HS-27A (cell line): Measurements from ENCODE around the gene DNAH14.
"Not testable (repeated sequence)": the region's sequence is repeated elsewhere in the genome, so short reads cannot be mapped to it uniquely, and the experiment has no call there.

ENCODE experiments used
- DNase-seq: peaks from one replicate; pipeline ENCODE4 v3.0.0-alpha.2; 2012; ENCODE audit warnings: low read depth, missing footprints

DNAH14 gene

DNA sequence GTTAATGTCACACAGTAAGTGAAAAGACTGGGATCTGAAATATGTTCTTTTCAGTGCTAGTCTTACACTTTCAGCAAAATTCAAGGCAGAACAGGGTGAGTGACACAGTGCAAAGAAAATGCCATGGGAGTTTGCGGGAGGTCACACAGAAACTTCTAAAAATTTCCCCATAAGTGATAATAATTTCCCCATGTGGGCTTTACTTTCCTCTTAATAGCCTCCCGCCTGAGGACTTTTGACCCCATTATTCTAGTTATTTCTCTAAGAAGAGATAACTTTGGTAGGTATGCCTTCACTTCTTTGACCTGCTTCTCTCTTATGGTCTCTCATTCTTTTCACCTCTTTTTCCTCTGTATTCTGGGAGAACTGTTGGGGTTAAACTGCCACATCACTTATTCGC, 8.1 kb upstream of the DNAH14 start:
- DNase-seq: no peak

DNA sequence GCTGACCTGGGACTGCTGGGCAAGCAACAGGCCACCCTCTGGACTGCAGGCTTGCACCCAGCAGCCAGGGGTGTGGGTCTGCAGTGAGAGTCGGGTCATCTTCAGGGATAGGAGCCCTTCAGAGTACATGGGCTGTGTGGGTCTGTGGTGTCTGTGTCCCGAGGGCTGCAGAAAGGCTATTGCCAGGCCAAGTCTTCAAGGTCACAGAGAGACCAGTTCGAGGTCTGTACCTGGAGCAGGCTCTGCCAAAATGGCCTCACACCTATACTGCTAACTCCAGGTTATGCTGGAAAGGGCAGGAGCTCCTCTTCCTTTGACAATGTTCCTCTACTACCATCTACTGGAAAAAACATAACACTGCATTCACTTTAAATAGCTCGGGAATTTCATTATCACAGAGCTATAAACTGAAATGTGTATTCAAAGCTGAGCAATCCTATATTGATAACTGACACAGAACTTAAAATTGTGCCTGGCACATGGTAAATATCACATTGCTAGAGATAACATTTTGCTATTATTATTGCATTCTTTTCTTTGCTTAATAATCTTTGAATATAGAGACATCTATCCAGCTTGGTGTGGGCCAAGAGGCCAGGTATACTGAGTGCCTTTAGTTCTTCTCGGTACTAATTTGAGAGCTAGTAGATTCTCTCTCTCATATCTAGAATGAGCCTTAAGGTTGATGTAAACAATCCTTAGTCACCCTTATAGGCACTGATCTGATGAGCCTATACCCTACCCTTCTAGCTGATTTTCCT, 6.9 kb upstream of the DNAH14 start:
- no peak for DNase-seq

- DNase-seq: no peak
These were observed 5.7 kb upstream of the DNAH14 start for GRCh38 chr1:224923726-224924125.

GRCh38 chr1:224927631-224928030, 1.8 kb upstream of the DNAH14 start:
- not testable (repeated sequence) for DNase-seq

GRCh38 chr1:224928906-224929305, 569 bp upstream of the DNAH14 start:
- DNase-seq: no peak

DNA sequence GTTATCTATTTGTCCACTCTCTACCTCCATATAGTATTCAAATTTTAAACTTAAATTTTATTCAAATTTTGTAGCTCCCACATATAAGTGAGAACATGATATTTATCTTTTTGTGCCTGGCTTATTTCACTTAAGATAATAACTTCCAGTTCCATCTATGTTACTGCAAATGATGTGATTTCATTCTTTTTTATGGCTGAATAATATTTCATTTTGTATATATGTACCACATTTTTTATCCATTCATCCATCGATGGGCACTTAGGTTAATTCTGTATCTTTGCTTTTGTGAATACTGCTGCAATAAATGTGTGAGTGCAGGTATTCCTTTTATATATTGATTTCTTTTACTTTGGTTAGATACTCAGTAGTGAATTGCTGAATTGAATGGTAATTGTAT, 2.1 kb downstream of the DNAH14 start:
- no peak for DNase-seq

DNA sequence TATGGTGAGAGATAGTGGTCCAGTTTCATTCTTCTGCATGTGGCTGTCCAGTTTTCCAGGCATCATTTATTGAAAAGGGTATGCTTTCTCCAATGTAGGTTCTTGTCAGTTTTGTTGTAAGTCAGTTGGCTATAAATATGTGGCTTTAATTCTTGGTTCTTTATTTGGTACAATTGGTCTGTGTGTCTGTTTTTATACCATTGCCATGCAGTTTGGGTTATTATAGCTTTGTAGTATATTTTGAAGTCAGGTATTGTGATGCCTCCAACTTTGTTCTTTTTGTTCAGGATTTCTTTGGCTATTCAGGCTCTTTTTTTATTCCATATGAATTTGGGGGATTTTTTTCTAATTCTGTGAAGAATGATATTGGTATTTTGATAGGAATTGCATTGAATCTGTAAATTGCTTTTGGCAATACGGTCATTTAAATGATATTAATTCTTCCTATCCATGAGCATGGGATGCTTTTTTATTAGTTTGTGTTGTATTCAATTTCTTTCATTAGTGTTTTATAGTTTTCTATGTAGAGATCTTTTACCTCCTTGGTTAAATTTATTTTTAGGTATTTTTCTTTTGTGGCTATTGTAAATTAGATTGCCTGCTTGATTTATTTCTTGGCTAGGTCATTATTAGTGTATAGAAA, 3.3 kb downstream of the DNAH14 start:
- no peak for DNase-seq

- DNase-seq: no peak
These were observed 4.1 kb downstream of the DNAH14 start for GRCh38 chr1:224933584-224933983.

GRCh38 chr1:224938652-224939051, 9.2 kb downstream of the DNAH14 start:
- DNase-seq: no peak

DNA sequence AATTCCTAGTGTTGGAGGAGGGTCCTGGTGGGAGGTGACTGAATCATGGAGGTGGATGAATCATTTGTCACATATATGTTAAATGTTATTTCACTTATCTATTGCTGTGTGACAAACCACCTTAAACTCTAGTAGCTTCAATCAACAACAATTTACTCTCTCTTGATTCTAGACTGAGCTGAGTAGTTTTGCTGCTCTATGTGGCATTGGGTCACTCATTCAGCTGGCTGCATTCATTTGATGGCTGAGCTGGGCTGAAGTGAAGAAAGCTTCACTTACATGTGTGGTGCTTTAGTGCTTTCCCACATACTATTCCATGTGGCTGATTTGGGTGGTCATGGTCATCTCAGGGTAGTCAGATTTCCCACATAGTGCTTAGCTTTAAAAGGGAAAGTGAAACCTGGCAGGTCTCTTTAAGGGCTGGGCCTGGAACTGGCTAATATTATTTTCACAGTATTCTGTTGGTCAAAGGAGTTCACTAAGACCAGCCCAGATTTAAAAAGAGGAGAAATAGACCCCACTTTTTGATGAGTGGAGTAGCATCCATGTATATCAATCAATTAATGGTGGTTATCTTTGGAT, 10.5 kb downstream of the DNAH14 start:
- no peak for DNase-seq

DNA sequence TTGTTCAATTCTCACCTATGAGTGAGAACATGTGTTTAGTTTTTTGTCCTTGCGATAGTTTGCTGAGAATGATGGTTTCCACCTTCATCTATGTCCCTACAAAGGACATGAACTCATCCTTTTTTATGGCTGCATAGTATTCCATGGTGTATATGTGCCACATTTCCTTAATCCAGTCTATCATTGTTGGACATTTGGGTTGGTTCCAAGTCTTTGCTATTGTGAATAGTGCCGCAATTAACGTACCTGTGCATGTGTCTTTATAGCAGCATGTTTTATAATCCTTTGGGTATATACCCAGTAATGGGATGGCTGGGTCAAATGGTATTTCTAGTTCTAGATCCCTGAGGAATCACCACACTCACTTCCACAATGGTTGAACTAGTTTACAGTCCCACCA, 11.3 kb downstream of the DNAH14 start:
- not testable (repeated sequence) for DNase-seq

- not testable (repeated sequence) for DNase-seq
These were observed 16.3 kb downstream of the DNAH14 start for GRCh38 chr1:224945651-224946348.

DNA sequence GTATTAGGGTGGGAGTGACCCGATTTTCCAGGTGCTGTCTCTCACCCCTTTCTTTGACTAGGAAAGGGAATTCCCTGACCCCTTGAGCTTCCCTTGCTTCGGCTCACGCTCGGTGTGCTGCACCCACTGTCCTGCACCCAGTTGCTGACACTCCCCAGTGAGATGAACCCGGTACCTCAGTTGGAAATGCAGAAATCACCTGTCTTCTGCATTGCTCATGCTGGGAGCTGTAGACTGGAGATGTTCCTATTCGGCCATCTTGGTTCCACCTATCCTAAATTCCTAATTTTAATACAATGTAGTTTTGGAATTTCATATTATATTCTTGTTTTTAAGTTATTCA, 16.8 kb downstream of the DNAH14 start:
- DNase-seq: not testable (repeated sequence)

DNA sequence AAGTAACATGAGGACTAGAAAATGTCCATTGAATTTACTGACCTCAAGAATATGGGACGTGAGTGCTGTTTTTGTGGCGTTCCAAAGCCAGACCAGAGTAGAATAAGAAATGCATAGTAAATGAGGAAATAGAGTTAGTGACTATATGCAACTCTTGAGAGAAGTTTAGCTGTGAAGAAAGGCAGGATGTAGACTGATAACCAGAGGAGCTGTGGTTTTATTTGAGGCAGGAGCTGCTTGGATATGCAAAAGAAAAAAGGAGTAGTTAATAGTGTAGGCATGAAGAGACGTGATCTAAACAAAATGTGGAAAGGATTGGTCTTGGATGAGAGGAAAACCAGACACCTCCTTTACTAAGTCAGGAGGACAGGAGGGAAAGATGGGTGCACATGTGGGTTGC, 28.2 kb downstream of the DNAH14 start:
- no peak for DNase-seq

- DNase-seq: no peak
These were observed 29.0 kb downstream of the DNAH14 start for GRCh38 chr1:224958490-224958889.

- no peak for DNase-seq
These were observed 29.6 kb downstream of the DNAH14 start for GRCh38 chr1:224959115-224959514.

- DNase-seq: no peak
These were observed 30.2 kb downstream of the DNAH14 start for GRCh38 chr1:224959656-224960055.

DNA sequence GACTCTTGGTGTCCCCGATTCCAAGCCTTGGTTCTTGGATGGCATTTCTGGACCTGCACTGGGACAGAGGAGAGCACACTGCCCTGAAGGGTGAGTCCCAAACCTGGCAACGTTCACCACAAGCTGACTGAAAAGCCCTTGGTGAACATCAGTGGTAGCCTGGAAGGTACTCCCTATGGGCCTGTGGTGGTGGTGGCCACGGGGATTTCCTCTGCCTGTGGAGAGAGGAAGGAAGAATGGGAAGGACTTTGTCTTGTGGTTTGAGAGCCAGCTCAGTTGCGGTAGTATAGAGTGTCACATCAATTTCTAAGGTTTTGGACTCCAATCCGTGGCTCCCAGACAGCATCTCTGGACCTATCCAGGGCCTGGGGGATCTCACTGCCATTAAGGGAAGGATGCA, 50.7 kb downstream of the DNAH14 start:
- no peak for DNase-seq

GRCh38 chr1:224981922-224982354, 52.5 kb downstream of the DNAH14 start:
- not testable (repeated sequence) for DNase-seq

- no peak for DNase-seq
These were observed 58.6 kb downstream of the DNAH14 start for GRCh38 chr1:224988042-224988441.

- no peak for DNase-seq
These were observed 60.1 kb downstream of the DNAH14 start for GRCh38 chr1:224989615-224990014.

GRCh38 chr1:224991550-224991949, 62.1 kb downstream of the DNAH14 start:
- not testable (repeated sequence) for DNase-seq

GRCh38 chr1:224995602-224996001, 66.1 kb downstream of the DNAH14 start:
- no peak for DNase-seq
